Upper lobe of right lung (tissue), 1 donor: ENCODE data around the gene ZNF222. TPM values are rescaled to one million over a fixed set of nuclear protein-coding genes. Genes with fewer than 3 reads are reported as not detected.
A peak's percentile ranks its signal among the peaks of the same experiment; 100 is the strongest.

Experiments
- ATAC-seq: fragments of 200-7000 bp; cut with Tn5 transposase; one replicate; pipeline ENCODE4 v1.9.1; 2020; ENCODE audit warnings: mild to moderate bottlenecking, moderate library complexity
- DNase-seq: peaks from one replicate; pipeline ENCODE4 v3.0.0-alpha.2; 2020
- H3K27ac ChIP-seq: fragments of 200-600 bp; one replicate; pipeline ENCODE4 v1.8.0; 2022
- H3K27me3 ChIP-seq: fragments of 200-600 bp; one replicate; pipeline ENCODE4 v1.8.0; 2022; ENCODE audit warnings: mild to moderate bottlenecking
- H3K36me3 ChIP-seq: fragments of 200-600 bp; one replicate; pipeline ENCODE4 v1.8.0; 2022
- H3K4me1 ChIP-seq: fragments of 200-600 bp; one replicate; pipeline ENCODE4 v1.8.0; 2022
- H3K4me3 ChIP-seq: fragments of 200-600 bp; one replicate; pipeline ENCODE4 v1.8.0; 2022; ENCODE audit warnings: mild to moderate bottlenecking
- H3K9me3 ChIP-seq: fragments of 200-600 bp; one replicate; pipeline ENCODE4 v1.8.0; 2022
- intact Hi-C: fragments of 100-400 bp; cut with DNase I; formaldehyde crosslinking; loops from one replicate; pipeline ENCODE4 v1.11.0; 2022
- total RNA-seq: library from RNA; stranded (reverse); fragmentation: NEBNext Ultra II Directional; extraction: Animal tissue kit (Norgen Biotek cat#: 25700); gene quantifications from one replicate; pipeline ENCODE4 v1.2.1, GENCODE V29; 2021
- TF ChIP-seq, protein P1 (sequence below): fragments of 200-600 bp; IDR thresholded peaks from one replicate; pipeline ENCODE4 v1.8.0; 2022; ENCODE audit warnings: antibody characterized with exemption
- donor health status: DM: no; HTN: yes; CAD: no; lungs with severe emphysema.

ZNF222 gene
- total RNA-seq, 1 donor from 2014 or later: 4.5 TPM

DNA sequence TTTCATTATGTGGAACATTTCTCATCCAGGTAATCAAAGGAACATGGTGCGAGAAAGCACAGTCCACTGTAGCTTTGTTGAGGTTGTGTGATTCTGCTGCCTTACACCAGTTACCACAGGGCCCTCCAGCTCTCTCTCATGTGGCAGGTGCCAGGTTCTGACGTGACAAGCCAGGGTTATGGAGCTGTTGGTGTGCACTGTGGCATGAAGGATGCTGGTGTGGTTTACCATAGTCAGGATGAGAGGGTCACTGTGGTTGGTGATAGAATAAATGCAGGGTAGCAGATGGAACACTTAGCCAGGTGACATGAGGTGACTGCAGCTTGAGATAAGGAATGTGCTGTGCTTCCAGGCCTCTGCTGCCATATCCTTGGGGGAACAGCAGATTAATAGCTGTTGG lies 34.0 kb downstream of the ZNF222 start:
- TF ChIP-seq, protein P1, sequence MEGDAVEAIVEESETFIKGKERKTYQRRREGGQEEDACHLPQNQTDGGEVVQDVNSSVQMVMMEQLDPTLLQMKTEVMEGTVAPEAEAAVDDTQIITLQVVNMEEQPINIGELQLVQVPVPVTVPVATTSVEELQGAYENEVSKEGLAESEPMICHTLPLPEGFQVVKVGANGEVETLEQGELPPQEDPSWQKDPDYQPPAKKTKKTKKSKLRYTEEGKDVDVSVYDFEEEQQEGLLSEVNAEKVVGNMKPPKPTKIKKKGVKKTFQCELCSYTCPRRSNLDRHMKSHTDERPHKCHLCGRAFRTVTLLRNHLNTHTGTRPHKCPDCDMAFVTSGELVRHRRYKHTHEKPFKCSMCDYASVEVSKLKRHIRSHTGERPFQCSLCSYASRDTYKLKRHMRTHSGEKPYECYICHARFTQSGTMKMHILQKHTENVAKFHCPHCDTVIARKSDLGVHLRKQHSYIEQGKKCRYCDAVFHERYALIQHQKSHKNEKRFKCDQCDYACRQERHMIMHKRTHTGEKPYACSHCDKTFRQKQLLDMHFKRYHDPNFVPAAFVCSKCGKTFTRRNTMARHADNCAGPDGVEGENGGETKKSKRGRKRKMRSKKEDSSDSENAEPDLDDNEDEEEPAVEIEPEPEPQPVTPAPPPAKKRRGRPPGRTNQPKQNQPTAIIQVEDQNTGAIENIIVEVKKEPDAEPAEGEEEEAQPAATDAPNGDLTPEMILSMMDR: no peak
- Histone ChIP-seq H3K27ac (no peak overlapping the region), H3K9me3 (peaks cover 2% of the 10 kb centered on the region), H3K36me3 (peaks cover 60% of the 10 kb centered on the region), H3K27me3 (no peaks in the 10 kb centered on the region), H3K4me1 (no peaks in the 10 kb centered on the region), H3K4me3 (no peak overlapping the region)
- intact Hi-C loops: no loop called here
- no peak for ATAC-seq
- no peak for DNase-seq

DNA sequence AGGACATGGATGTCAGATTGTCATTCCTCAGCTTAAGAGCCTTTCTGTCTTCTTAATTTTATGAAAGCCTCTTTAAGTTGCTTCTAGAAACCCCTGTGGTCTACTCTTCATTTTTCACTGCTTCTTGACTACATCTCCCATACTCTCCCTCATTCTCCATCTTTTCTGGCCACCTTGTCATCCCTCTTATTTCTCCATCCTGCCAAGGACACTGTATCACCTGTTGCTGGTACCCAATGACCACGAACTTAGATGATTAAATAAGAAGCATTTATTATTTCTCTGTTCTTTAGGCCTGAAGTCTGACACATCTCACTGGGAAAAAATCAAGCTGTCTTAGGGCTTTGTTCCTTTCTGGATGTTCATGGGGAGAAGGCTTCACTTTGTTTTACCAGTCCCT lies 35.9 kb downstream of the ZNF222 start:
- intact Hi-C loops: no loop called here
- Histone ChIP-seq H3K9me3 (peaks cover 18% of the 10 kb centered on the region), H3K27ac (no peak overlapping the region), H3K36me3 (peaks cover 64% of the 10 kb centered on the region), H3K4me3 (no peak overlapping the region), H3K27me3 (no peaks in the 10 kb centered on the region), H3K4me1 (no peaks in the 10 kb centered on the region)
- ATAC-seq (no peak), DNase-seq (no peak)
- TF ChIP-seq, protein P1: no peak

DNA sequence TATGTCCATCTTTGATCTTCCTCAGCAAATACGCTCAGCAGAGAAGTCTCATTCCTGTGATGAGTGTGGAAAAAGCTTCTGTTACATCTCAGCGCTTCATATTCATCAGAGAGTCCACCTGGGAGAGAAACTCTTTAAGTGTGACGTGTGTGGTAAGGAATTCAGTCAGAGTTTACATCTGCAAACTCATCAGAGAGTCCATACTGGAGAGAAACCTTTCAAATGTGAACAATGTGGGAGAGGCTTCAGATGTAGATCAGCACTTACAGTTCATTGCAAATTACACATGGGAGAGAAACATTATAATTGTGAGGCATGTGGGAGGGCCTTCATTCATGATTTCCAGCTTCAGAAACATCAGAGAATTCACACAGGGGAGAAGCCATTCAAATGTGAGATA lies 41.1 kb downstream of the ZNF222 start:
- Histone ChIP-seq H3K36me3 (peaks cover 42% of the 10 kb centered on the region), H3K9me3 (peaks cover 43% of the 10 kb centered on the region)
- ATAC-seq: no peak

DNA sequence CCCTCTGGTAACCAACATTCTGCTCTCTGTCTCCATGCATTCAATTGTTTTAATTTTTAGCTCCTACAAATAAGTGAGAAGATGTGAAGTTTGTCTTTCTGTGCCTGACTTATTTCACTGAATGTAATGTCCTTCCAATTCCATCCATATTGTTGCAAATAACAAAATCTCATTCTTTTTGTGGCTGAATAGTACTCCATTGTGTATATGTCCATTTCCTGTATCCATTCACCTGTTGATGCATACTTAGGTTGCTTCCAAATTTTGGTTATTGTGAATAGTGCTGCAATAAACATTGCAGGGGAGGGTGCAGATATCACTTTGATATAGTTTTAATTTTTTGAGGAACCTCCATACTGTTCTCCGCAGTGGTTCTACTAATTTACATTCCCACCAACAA lies 44.2 kb downstream of the ZNF222 start:
- TF ChIP-seq, protein P1: no peak
- Histone ChIP-seq H3K4me3 (no peak overlapping the region), H3K36me3 (peaks cover 14% of the 10 kb centered on the region), H3K27ac (no peak overlapping the region), H3K27me3 (no peaks in the 10 kb centered on the region), H3K4me1 (no peaks in the 10 kb centered on the region), H3K9me3 (peaks cover 40% of the 10 kb centered on the region)
- ATAC-seq (no peak), DNase-seq (no peak)
- intact Hi-C loops: no loop called here

More for the DNA sequence above, 41.1 kb downstream of the ZNF222 start:
- TF ChIP-seq, protein P1: no peak
- intact Hi-C loops: no loop called here
- no peak overlapping the region for H3K27ac ChIP-seq
- no peaks in the 10 kb centered on the region for H3K27me3 ChIP-seq
- no peak overlapping the region for H3K4me3 ChIP-seq
- no peak for DNase-seq
- no peaks in the 10 kb centered on the region for H3K4me1 ChIP-seq

DNA sequence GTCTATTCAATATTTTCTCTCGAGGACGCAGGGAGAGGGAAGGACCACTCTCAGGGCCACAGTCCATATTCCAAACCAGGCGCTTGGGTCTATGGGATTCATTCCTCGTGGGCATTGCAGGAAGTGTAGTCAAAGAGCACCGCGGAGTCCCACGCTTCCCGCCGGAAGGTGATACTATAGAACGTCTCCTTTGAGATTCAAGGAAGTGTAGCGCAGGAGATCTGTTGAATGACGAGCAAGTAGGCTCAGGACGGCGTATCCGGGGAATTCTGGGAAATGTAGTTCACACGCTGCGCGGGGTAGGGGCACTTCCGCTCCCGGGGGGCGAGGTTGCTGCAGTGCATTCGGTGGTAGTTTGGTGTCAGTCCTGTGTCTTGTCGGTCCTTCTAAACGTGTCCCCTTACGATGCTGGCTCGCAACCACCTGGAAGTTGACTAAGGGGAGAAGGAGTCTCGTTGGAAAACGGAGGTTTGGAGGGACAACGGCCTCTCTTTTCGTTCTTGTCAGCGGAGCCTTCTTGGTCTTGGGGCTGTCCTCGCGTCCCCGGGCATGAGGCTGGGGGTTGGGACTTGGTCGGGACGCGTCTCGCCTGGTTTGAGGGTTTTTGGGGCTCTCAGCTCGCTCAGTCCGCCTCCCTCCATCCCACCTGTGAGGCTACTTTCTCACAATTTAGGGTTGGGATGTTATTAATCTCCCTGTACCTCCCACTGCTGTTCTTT lies 46.8 kb downstream of the ZNF222 start, which contains the start of gene ZNF284:
Gene ZNF284 (plus strand): TSS at position 336 of the 719 bp plus-strand sequence. CDS start 4,231 bp downstream, outside the sequence.
- peak; percentile 100 for ATAC-seq
- TF ChIP-seq, protein P1: no peak
- intact Hi-C loops: no loop called here

More for the DNA sequence above, 46.8 kb downstream of the ZNF222 start, which contains the start of gene ZNF284:
- peaks cover 18% of the 10 kb centered on the region for H3K9me3 ChIP-seq
- no peaks in the 10 kb centered on the region for H3K4me1 ChIP-seq
- DNase-seq: peak; percentile 89
- no peaks in the 10 kb centered on the region for H3K36me3 ChIP-seq
- peak within 1 kb of the TSS; percentile 76 for H3K4me3 ChIP-seq
- H3K27ac ChIP-seq: peak within 1 kb of the TSS; percentile 31
- no peaks in the 10 kb centered on the region for H3K27me3 ChIP-seq
